Measurements from ENCODE around the gene PDE4B.
"Not testable (repeated sequence)": the region's sequence is repeated elsewhere in the genome, so short reads cannot be mapped to it uniquely, and the experiment has no call there.

The PDE4B gene

GRCh38 chr1:66402194-66402593 lies 609.5 kb downstream of the PDE4B start:
- no peak for DNase-seq

DNA sequence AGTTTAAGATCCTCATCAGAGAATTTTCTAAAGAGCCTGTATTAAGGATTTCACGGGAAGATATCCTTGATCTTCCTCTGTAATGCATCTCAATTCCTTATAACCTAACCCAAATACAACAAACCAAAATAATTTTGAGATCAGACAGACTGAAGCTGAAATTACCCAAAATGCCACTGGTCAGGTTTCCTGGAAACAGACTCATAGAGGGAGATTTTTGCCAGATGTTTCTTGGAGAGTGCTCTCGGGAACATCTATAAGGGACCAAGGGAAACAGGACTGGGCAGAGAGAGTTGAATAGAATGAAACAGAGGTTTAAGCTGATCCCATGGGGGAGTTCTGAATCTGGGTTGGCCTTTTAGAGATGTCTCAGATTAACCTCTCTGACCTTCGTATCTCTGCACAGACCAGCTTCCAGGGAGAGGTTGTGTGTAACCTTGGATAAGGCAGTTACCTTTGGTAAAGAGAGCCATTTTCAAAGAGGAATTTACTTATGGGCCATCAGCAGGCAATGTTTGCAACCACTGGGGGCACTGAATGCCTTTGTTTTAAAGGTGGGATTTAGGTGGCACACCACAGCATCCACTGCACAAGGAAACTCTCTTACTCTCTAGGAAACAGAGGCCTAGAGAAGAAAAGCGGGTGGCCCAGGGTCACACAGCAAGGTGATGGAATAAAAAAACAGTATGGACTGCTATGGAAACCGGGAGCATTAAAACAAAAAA lies 610.5 kb downstream of the PDE4B start:
- DNase-seq: no peak

- no peak for DNase-seq
Measured at GRCh38 chr1:66405061-66405460, 612.4 kb downstream of the PDE4B start.

- not testable (repeated sequence) for DNase-seq
Measured at GRCh38 chr1:66411449-66411848, 618.8 kb downstream of the PDE4B start.

DNA sequence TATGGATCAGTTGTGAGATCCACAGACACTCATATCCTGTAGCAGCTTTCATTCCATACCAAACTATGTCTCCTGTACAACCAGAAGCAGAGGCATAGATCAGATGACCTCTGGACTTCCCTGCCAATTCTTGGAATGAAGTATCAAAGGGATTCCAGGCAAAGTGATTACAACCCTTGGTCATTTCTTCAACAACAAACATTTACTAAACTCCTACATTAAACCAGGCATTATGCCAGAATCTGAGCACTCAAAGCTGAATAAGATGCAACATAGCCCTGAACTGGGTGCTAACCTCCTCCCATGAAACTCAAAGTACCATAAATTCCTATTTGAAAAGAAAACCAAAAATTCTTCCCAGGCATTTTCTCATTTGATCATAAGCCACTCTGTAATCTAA lies 620.0 kb downstream of the PDE4B start:
- no peak for DNase-seq

- DNase-seq: no peak
Measured at GRCh38 chr1:66413136-66413837, 620.6 kb downstream of the PDE4B start.

GRCh38 chr1:66413838-66414175 lies 621.1 kb downstream of the PDE4B start:
- no peak for DNase-seq

DNA sequence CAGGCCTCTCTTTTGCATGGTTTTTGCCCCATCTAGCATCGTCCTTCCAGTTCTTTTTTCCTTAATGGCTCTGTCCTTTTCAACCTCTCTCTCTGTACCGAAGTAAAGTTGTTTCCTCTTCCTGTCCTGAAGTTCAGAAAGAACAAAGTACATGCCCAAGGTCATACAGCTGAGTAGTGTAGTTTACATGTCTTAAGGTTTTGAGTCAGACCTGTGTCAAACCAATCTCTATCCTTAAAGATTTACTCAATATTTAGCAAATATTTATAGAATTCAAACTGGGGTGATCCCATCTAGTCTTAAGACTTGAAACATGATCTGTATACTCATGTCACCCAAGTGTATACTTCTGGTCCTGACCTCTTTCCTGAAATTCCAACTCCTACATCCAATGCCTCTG lies 622.6 kb downstream of the PDE4B start:
- no peak for DNase-seq

DNA sequence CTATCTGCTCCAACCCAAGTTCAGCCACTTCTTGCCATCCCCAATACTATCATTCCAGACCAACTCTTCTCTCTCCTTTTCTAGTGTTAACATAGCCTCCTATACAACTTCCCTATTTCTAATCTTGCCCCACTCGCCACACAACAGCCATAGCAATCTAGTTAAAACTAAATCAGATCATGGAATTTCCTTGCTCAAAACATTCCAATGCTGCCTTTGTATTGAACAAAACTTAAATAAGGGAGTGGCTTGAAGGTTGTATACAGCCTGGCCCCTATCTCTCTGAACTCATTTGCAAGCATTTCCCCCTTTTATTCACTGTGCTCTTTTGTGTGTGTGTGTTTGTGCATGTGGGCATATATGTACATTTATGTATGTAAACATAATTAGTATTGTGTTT lies 623.2 kb downstream of the PDE4B start:
- DNase-seq: no peak

DNA sequence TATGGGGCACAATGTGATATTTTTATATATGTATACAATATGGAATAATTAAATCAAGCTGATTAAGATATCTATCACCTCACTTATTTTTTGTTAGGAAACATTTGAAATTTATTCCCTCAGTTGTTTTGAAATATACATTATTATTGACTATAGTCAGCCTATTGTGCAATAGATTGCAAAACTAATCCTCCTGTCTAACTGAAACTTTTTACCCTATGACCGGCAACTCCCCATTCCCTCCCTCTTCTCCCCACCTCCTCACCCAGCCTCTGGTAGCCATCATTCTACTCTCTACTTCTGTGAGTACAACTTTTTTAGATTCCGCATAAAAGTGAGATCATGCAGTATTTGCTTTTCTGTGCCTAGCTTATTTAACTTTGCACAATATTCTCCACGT lies 623.6 kb downstream of the PDE4B start:
- DNase-seq: no peak

DNA sequence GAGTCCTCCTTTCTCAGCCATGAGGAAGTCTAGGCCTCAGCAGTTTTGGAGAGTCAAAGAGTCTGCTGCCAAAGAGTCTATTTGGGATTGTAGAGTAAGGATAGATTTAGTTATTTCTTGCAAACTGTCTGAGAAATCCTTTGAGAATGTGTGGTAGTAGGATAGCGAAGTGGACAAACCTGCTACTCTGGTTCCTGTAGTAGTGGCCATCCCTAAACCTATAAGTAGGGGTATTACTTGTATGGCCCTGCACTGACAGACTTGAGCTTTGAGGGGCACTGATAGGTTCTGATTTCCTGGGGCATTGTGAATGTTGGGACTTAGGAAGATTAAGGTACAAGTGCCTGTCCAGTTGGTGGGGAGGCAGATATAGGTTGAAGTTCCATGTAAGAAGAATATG lies 625.3 kb downstream of the PDE4B start:
- no peak for DNase-seq

DNA sequence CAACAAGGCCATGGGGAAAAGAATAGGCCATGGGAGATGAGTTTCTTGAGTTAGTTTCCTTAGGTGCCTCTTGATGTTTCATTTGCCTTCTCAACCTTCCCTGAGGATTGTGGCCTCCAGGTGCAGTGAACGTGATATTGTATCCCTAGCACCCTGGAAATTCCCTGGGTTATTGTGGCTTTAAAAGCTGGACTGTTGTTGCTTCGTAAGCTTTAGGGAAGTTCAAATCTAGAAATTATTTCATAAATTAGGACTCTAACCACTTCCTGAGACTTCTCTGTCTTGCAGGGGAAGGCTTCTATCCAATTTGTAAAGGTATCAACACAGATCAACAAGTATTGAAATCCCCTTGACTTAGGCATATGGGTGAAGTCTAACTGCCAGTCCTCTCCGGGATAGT lies 627.5 kb downstream of the PDE4B start:
- not testable (repeated sequence) for DNase-seq

DNA sequence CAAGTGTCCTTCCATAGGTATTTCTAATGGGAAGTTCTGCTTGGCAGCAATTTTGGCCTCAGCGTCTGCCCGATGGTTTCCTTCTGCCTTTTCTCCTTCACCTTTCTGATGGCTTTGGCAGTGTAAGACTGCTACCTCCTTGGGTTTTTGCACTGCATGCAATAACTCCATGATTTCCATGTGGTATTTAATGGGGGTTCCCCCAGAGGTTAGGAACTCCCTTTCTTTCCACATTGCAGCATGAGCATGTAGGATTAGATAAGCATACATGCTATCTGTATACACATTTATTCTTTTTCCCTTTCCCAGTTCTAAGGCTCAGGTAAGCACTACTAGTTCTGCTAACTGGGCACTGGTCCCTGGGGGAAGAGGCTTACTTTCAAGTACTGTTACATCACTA lies 628.2 kb downstream of the PDE4B start:
- DNase-seq: not testable (repeated sequence)

DNA sequence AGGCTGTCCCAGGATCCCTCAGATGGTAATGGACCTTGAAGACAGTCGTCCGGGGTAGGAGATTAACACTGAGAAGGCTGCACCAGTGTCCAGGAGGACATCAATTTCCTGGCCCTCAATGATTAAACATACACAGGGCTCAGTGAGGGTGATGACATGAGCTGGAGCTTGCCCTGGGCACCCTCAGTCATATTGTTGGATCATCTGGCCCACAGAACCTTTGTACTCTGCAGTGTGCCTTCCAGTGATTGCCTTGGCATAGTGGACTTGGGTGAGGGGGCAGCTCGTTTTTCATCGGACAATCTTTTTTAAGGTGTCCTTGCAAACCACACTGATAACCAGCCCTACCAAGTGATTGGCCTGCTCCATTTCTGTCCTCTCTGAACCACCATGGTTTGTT lies 630.1 kb downstream of the PDE4B start:
- no peak for DNase-seq
